Stimulated activated CD4-positive, alpha-beta T cell treated with anti-CD3 and anti-CD28 coated beads, TNF-alpha, amount 100 ng/mL, for 1 hour (primary cell): Measurements from ENCODE around the gene CTSD.
"Not testable (repeated sequence)": the region's sequence is repeated elsewhere in the genome, so short reads cannot be mapped to it uniquely, and the experiment has no call there.

ENCODE experiments used
- DNase-seq, 3 donors: peaks; one replicate each; pipeline ENCODE4 v3.0.0-alpha.2; 2020; ENCODE audit warnings: low read depth in 3 of 3, low spot score in 1 of 3

CTSD gene

DNA sequence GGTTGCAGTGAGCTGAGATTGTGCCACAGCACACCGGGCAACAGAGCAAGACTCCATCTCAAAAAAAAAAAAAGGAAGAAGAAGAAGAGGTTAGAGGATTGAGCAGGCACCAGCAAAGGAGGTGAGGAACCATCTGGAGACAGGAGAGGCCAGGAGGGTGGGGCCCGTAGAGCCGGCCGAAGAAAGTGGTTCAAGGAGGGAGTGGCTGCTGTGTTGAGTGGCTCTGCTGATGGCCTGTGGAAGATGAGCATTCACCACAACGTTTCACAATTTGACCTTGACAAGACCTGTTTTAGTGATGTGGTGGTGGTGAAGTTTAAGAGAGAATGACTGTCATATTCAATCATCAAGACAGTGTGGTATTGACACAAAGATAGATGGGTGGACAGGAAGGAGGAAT lies 6.8 kb upstream of the CTSD start:
- no peak for DNase-seq

GRCh38 chr11:1770061-1770460 lies 6.3 kb upstream of the CTSD start:
- DNase-seq, result no peak

GRCh38 chr11:1769304-1769936 lies 5.7 kb upstream of the CTSD start:
- DNase-seq, result not testable (repeated sequence)

- no peak for DNase-seq
Measured at GRCh38 chr11:1768141-1768469, 4.4 kb upstream of the CTSD start.

- no peak for DNase-seq
Measured at GRCh38 chr11:1767399-1768140, 3.8 kb upstream of the CTSD start.

DNA sequence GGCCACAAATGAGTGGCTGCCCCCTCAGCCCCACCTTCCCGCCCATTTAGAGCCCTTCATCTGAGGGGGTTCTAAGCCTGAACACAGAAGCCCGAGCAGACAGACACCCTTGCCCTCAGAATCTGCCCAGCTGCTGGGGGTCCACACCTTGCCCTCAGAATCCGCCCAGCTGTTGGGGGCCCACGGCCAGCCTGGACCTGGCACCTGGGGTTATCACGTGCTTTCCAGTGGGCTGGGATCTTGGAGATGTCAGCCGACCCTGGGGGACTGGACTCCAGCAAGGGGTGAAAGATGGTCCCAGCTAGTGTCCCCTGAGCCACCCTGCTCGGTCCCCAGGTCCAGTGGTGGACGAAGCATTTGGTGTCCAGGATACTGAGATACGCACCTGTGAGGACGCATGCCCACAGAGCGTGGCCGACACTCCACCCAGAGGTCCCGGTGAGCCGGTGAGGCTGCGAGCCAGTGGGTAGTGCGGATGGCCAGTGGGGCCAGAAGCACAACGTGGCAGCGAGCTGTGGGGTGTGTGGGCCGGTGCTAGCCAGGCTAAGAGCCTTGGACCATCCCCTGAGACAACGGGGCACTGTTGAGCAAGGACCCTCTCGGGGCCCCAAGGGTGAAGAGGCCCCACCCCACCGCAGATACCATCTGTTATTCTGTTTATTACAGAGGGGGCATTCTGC lies 3.1 kb upstream of the CTSD start:
- no peak for DNase-seq

GRCh38 chr11:1765871-1766718 lies 2.4 kb upstream of the CTSD start:
- no peak for DNase-seq

GRCh38 chr11:1763336-1763795 lies 361 bp downstream of the CTSD start:
- no peak for DNase-seq

GRCh38 chr11:1762537-1763302 lies 1.0 kb downstream of the CTSD start:
- DNase-seq, result no peak

- DNase-seq, result no peak
Measured at GRCh38 chr11:1761857-1762536, 1.7 kb downstream of the CTSD start.

GRCh38 chr11:1761110-1761856 lies 2.4 kb downstream of the CTSD start:
- DNase-seq, result no peak

- DNase-seq, result no peak
Measured at GRCh38 chr11:1760351-1761109, 3.2 kb downstream of the CTSD start.

DNA sequence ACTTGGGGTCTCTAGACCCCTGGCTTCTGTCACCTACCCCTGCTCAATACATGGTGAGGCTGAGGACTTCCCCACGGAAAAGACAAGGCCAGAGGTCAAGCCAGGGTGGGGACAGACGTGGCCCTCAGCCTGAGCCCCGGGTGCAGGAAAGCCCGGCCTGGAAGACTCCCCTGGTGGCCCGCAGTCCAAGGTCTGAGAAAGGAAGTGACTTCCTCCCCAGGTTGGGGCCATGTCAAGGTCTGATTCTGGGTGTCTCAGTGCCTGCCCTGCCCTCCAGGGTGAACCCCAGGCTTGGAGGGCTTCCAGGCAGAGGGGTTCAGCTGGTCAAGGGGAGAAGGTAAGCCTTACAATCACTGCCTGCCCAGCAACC lies 3.9 kb downstream of the CTSD start:
- DNase-seq, result no peak

DNA sequence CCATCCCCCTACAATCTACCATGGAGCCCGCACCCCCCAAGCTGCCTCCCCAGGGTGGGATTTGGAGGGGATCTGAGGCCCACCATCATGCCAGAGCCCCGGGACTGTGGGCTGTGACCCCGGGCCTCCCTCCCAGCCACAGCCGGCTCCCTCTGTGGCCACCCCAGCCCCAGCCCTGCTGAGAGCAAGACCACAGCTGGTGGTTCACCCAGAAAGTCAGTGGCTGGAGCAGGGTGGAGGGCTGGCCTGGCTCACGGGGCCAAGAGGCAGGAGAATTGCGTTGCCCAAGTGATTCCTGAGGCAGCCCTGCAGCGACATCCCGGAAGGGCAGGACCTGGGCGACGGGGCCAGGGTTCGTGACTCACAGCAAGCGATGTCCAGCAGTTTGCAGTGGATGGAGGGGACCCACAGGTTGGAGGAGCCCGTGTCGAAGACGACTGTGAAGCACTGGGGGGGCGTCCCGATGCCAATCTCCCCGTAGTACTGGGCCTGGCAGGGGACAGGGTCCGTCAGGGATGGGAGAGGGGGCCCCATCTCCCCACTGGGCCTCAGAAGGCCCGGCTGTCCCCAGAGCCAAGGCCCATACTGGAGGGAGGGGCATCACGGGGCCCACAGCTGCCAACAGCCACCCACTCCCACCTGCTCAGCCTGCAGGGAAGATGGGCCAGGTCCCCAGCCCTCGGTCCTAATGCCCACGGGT lies 4.4 kb downstream of the CTSD start:
- no peak for DNase-seq

- DNase-seq, result no peak
Measured at GRCh38 chr11:1758611-1759150, 5.0 kb downstream of the CTSD start.

- DNase-seq, result peak in 1 of 3 donors; percentile 27
Measured at GRCh38 chr11:1757861-1758610, 5.7 kb downstream of the CTSD start.
